Caco-2 (cell line): Measurements from ENCODE around the gene TACR1. TPM values are rescaled to one million over a fixed set of nuclear protein-coding genes. Genes with fewer than 3 reads are reported as not detected.

Experiments
- BruUV-seq: library from RNA; stranded (reverse); fragments of 400-500 nt; replicated peaks from 2 replicates; lab custom pipeline; 2021; lab: Mats Ljungman, UMichigan
- CTCF ChIA-PET: fragments of 300-600 bp; sonication (Branson Sonifier 250); formaldehyde crosslinking; loops from one replicate; lab custom pipeline; 2022; ENCODE audit warnings: antibody characterized with exemption; lab: Charles Lee
- POLR2A ChIA-PET: fragments of 300-600 bp; sonication (Branson Sonifier 250); formaldehyde crosslinking; loops from one replicate; lab custom pipeline; 2022; ENCODE audit warnings: antibody characterized with exemption; lab: Charles Lee
- DNase-seq, 2 experiments: peaks; one replicate each; pipeline versions ENCODE4 v3.0.0 to v3.0.0-alpha.2; 2020 to 2022
- H3K27me3 ChIP-seq: replicated peaks from 2 replicates; pipeline ENCODE4 v1.6.0; 2011; ENCODE audit warnings: low read length; ENCODE audit not compliant: control insufficient read depth, insufficient read depth
- H3K36me3 ChIP-seq: 2 replicates; pipeline ENCODE4 v1.5.1; 2011; ENCODE audit warnings: low read length; ENCODE audit not compliant: control insufficient read depth, insufficient read depth
- H3K4me1 ChIP-seq: fragments of 250-450 bp; sonication (Bioruptor Pico); 2 replicates; pipeline ENCODE4 v1.5.1; 2020; ENCODE audit warnings: mild to moderate bottlenecking
- H3K4me3 ChIP-seq: 2 replicates; pipeline ENCODE4 v1.5.1; 2011; ENCODE audit warnings: low read depth, mild to moderate bottlenecking, control low read depth, low read length
- H3K9me3 ChIP-seq: fragments of 250-450 bp; sonication (Bioruptor Pico); 2 replicates; pipeline ENCODE4 v1.5.1; 2020; ENCODE audit warnings: mild to moderate bottlenecking, moderate library complexity
- H3K27ac Mint-ChIP-seq: one replicate; pipeline ENCODE4 v1.8.0; 2022; ENCODE audit warnings: mixed read lengths; ENCODE audit not compliant: unreplicated experiment
- H3K27me3 Mint-ChIP-seq: one replicate; pipeline ENCODE4 v1.8.0; 2022; ENCODE audit warnings: mixed read lengths; ENCODE audit not compliant: insufficient read depth, unreplicated experiment
- H3K36me3 Mint-ChIP-seq: one replicate; pipeline ENCODE4 v1.8.0; 2022; ENCODE audit warnings: mild to moderate bottlenecking, mixed read lengths; ENCODE audit not compliant: insufficient read depth, unreplicated experiment
- H3K4me1 Mint-ChIP-seq: one replicate; pipeline ENCODE4 v1.8.0; 2022; ENCODE audit warnings: low read depth, mixed read lengths; ENCODE audit not compliant: unreplicated experiment
- H3K4me3 Mint-ChIP-seq: one replicate; pipeline ENCODE4 v1.8.0; 2022; ENCODE audit warnings: mild to moderate bottlenecking, moderate library complexity, mixed read lengths; ENCODE audit not compliant: unreplicated experiment
- H3K9me3 Mint-ChIP-seq: one replicate; pipeline ENCODE4 v1.8.0; 2022; ENCODE audit warnings: mixed read lengths; ENCODE audit not compliant: unreplicated experiment
- intact Hi-C: fragments of 100-400 bp; cut with micrococcal nuclease; formaldehyde crosslinking; loops from one replicate; pipeline ENCODE4 v1.10.0; 2022; ENCODE audit not compliant: unreplicated experiment
- total RNA-seq: library from RNA; stranded (reverse); gene quantifications from 2 replicates; pipeline ENCODE4 v1.2.3, GENCODE V29; 2022
- TF ChIP-seq, protein P1 (sequence below), 2 experiments: fragments of 200-600 bp in 1 of 2; IDR thresholded peaks; 1 replicate in 1 of 2; 2 replicates in 1 of 2; pipeline versions ENCODE4 v1.5.1 to v1.8.0; 2011 to 2022; ENCODE audit warnings: antibody characterized with exemption in 1 of 2, control low read depth in 1 of 2, inconsistent platforms in 1 of 2, low read depth in 1 of 2, low read length in 1 of 2, mild to moderate bottlenecking in 1 of 2, moderate library complexity in 1 of 2; ENCODE audit not compliant: insufficient read depth in 1 of 2, severe bottlenecking in 1 of 2, unreplicated experiment in 1 of 2

The TACR1 gene
- total RNA-seq, 1 experiment from 2014 or later = 0.07 TPM

- Mint-ChIP-seq H3K4me1 (no peaks in the 10 kb centered on the region), H3K9me3 (no peaks in the 10 kb centered on the region), H3K36me3 (no peaks in the 10 kb centered on the region), H3K27me3 (peaks cover 17% of the 10 kb centered on the region), H3K4me3 (no peak overlapping the region), H3K27ac (no peak overlapping the region)
- Histone ChIP-seq H3K9me3 (no peaks in the 10 kb centered on the region), H3K36me3 (no peaks in the 10 kb centered on the region), H3K4me1 (no peaks in the 10 kb centered on the region), H3K27me3 (peaks cover under 1% of the 10 kb centered on the region; the same call in 1 of the 2 replicates), H3K4me3 (no peak overlapping the region)
- ChIA-PET POLR2A (no interaction called here), CTCF (no interaction called here)
- no peak for DNase-seq
- no TSS peak for BruUV-seq
- TF ChIP-seq, protein P1, sequence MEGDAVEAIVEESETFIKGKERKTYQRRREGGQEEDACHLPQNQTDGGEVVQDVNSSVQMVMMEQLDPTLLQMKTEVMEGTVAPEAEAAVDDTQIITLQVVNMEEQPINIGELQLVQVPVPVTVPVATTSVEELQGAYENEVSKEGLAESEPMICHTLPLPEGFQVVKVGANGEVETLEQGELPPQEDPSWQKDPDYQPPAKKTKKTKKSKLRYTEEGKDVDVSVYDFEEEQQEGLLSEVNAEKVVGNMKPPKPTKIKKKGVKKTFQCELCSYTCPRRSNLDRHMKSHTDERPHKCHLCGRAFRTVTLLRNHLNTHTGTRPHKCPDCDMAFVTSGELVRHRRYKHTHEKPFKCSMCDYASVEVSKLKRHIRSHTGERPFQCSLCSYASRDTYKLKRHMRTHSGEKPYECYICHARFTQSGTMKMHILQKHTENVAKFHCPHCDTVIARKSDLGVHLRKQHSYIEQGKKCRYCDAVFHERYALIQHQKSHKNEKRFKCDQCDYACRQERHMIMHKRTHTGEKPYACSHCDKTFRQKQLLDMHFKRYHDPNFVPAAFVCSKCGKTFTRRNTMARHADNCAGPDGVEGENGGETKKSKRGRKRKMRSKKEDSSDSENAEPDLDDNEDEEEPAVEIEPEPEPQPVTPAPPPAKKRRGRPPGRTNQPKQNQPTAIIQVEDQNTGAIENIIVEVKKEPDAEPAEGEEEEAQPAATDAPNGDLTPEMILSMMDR (IDR thresholded peaks at IDR 0.05; ENCODE audit: insufficient read depth in 1 of 2, low read depth in 1 of 2, low read length in 1 of 2, severe bottlenecking in 1 of 2, unreplicated experiment in 1 of 2) = no peak
- intact Hi-C loops = no loop called here
Observed at GRCh38 chr2:75192496-75192895, 6.8 kb downstream of the TACR1 start.

DNA sequence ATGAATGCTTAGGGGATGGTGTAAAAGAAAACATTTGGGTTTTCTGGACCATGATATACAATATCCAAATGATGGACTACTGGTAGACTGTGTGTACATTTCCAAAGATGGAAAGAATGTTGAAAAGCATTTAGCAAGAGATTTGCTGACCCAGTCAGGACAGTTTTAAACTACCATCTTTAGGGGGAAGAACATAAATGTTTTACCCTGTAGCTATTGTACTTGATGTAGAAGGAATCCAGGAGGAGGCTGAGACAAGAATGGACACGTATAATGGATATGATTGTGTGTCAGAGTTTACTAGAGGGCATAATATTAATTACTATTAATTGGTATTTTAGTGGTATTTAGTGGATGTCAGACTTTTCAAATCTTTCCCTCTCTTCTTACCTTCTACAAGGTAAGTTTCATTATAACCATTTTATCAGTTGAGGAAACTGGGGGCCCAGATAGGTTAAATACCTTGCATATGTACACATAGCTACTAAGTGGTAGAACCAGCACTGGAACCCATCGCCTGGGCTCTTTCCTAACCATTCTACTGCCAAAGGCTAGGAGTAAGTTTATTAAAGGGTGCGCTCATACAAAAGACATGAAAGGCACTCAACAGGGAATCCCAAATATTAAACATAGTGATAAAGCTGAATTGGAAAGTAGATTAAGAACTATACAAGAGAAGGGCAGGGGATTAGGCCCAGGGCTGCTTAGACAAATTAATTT is 8.9 kb downstream of the TACR1 start:
- H3K36me3 Mint-ChIP-seq = no peaks in the 10 kb centered on the region
- Histone ChIP-seq H3K4me3 (no peak overlapping the region), H3K9me3 (no peaks in the 10 kb centered on the region), H3K27me3 (no peaks in the 10 kb centered on the region), H3K4me1 (no peaks in the 10 kb centered on the region), H3K36me3 (no peaks in the 10 kb centered on the region)
- H3K27me3 Mint-ChIP-seq = peaks cover 14% of the 10 kb centered on the region
- H3K9me3 Mint-ChIP-seq = no peaks in the 10 kb centered on the region
- TF ChIP-seq, protein P1 (IDR thresholded peaks at IDR 0.05; ENCODE audit: insufficient read depth in 1 of 2, low read depth in 1 of 2, low read length in 1 of 2, severe bottlenecking in 1 of 2, unreplicated experiment in 1 of 2) = no peak
- no peaks in the 10 kb centered on the region for H3K4me1 Mint-ChIP-seq
- ChIA-PET POLR2A (no interaction called here), CTCF (interaction anchor here (1.8 kb wide), 1 partner anchor 9 kb away, joined by 5 read pairs; the partner anchor contains the start of gene TACR1)
- intact Hi-C loops = no loop called here
- no peak for DNase-seq
- H3K4me3 Mint-ChIP-seq = no peak overlapping the region
- no peak overlapping the region for H3K27ac Mint-ChIP-seq
- BruUV-seq = no TSS peak

DNA sequence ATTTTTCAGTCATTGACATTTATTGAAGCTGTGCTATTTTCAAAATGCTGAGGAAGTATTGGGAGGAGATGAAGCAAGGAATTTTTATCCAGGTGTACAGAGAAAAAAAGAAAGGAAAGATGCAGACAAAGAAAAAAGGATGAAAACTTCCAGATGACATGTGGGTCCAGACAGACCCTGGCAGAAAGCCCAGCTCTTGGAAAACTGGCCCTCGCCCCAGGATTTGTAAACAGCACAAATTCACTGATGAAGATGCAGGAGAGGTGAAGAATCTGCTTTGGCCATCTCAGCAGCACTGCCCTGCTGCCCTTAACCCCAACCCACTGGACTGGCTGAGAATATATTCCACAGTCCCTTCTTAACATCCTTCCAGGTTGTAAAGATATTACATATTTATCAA is 12.5 kb downstream of the TACR1 start:
- Mint-ChIP-seq H3K9me3 (no peaks in the 10 kb centered on the region), H3K27me3 (peaks cover 3% of the 10 kb centered on the region), H3K27ac (no peak overlapping the region), H3K4me3 (no peak overlapping the region), H3K36me3 (no peaks in the 10 kb centered on the region), H3K4me1 (no peaks in the 10 kb centered on the region)
- no peaks in the 10 kb centered on the region for H3K9me3 ChIP-seq
- H3K4me3 ChIP-seq = no peak overlapping the region
- intact Hi-C loops = no loop called here
- CTCF ChIA-PET = no interaction called here
- POLR2A ChIA-PET = no interaction called here
- no peaks in the 10 kb centered on the region for H3K27me3 ChIP-seq
- no peaks in the 10 kb centered on the region for H3K4me1 ChIP-seq
- TF ChIP-seq, protein P1 (IDR thresholded peaks at IDR 0.05; ENCODE audit: insufficient read depth in 1 of 2, low read depth in 1 of 2, low read length in 1 of 2, severe bottlenecking in 1 of 2, unreplicated experiment in 1 of 2) = no peak
- BruUV-seq = no TSS peak
- no peak for DNase-seq
- H3K36me3 ChIP-seq = no peaks in the 10 kb centered on the region
